Chondrocyte (in vitro differentiated cells): ENCODE data around the gene TSHZ2. TPM values are rescaled to one million over a fixed set of nuclear protein-coding genes. Genes with fewer than 3 reads are reported as not detected.

Experiments
- DNase-seq: peaks from one replicate; pipeline ENCODE4 v3.0.0; 2021; ENCODE audit warnings: mixed read lengths, low spot score
- H3K27ac Mint-ChIP-seq: one replicate; pipeline ENCODE4 v1.8.0; 2021; ENCODE audit warnings: mild to moderate bottlenecking, moderate library complexity, mixed read lengths; ENCODE audit not compliant: unreplicated experiment
- H3K27me3 Mint-ChIP-seq: 2 replicates; pipeline ENCODE4 v1.8.0; 2021; ENCODE audit warnings: low read depth, mixed read lengths
- H3K36me3 Mint-ChIP-seq: 2 replicates; pipeline ENCODE4 v1.8.0; 2021; ENCODE audit warnings: low read depth, mixed read lengths
- H3K4me1 Mint-ChIP-seq: 2 replicates; pipeline ENCODE4 v1.8.0; 2021; ENCODE audit warnings: low read depth, mild to moderate bottlenecking, mixed read lengths
- H3K4me3 Mint-ChIP-seq: one replicate; pipeline ENCODE4 v1.8.0; 2021; ENCODE audit warnings: mild to moderate bottlenecking, moderate library complexity, mixed read lengths; ENCODE audit not compliant: unreplicated experiment
- H3K9me3 Mint-ChIP-seq: 2 replicates; pipeline ENCODE4 v1.8.0; 2021; ENCODE audit warnings: low read depth, mixed read lengths
- total RNA-seq: library from RNA; stranded (reverse); gene quantifications from 3 replicates; pipeline ENCODE4 v1.2.1, GENCODE V29; 2021
- TF ChIP-seq, protein P1 (sequence below): fragments of 200-600 bp; sonication (generic); IDR thresholded peaks from 2 replicates; pipeline ENCODE4 v1.5.0; 2021; ENCODE audit warnings: antibody characterized with exemption, mild to moderate bottlenecking, moderate library complexity

Gene TSHZ2
- total RNA-seq, 1 donor from 2014 or later = 0.37 TPM

GRCh38 chr20:53298260-53298659 is 326.1 kb downstream of the TSHZ2 start:
- TF ChIP-seq, protein P1, sequence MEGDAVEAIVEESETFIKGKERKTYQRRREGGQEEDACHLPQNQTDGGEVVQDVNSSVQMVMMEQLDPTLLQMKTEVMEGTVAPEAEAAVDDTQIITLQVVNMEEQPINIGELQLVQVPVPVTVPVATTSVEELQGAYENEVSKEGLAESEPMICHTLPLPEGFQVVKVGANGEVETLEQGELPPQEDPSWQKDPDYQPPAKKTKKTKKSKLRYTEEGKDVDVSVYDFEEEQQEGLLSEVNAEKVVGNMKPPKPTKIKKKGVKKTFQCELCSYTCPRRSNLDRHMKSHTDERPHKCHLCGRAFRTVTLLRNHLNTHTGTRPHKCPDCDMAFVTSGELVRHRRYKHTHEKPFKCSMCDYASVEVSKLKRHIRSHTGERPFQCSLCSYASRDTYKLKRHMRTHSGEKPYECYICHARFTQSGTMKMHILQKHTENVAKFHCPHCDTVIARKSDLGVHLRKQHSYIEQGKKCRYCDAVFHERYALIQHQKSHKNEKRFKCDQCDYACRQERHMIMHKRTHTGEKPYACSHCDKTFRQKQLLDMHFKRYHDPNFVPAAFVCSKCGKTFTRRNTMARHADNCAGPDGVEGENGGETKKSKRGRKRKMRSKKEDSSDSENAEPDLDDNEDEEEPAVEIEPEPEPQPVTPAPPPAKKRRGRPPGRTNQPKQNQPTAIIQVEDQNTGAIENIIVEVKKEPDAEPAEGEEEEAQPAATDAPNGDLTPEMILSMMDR = no peak
- no peak for DNase-seq
- H3K27ac Mint-ChIP-seq = no peak overlapping the region
- no peaks in the 10 kb centered on the region for H3K4me1 Mint-ChIP-seq
- peaks cover 25% of the 10 kb centered on the region for H3K27me3 Mint-ChIP-seq
- H3K4me3 Mint-ChIP-seq = no peak overlapping the region
- H3K9me3 Mint-ChIP-seq = no peaks in the 10 kb centered on the region
- H3K36me3 Mint-ChIP-seq = no peaks in the 10 kb centered on the region

DNA sequence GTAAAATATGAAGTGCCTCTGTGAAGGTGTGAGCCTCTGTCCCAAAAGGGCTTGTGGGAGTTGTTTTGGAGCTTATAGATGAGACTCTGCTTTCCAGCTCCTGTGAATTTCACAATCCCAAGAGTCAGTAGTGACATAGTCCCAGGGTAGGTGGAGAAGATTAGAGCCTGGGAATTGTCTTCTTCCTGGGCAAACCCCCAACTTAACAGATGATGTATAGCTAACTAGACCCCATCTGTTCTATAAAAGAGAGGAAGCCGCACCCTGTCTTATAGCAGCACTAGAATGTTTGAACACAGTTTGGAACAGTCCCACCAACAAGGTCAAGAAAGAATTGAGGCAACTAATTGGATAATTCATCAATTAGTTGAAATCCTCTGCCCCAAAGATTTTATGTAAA is 326.8 kb downstream of the TSHZ2 start:
- Mint-ChIP-seq H3K4me3 (no peak overlapping the region), H3K4me1 (no peaks in the 10 kb centered on the region), H3K36me3 (no peaks in the 10 kb centered on the region), H3K27me3 (peaks cover 25% of the 10 kb centered on the region), H3K9me3 (no peaks in the 10 kb centered on the region), H3K27ac (no peak overlapping the region)
- TF ChIP-seq, protein P1 = no peak
- DNase-seq = no peak

DNA sequence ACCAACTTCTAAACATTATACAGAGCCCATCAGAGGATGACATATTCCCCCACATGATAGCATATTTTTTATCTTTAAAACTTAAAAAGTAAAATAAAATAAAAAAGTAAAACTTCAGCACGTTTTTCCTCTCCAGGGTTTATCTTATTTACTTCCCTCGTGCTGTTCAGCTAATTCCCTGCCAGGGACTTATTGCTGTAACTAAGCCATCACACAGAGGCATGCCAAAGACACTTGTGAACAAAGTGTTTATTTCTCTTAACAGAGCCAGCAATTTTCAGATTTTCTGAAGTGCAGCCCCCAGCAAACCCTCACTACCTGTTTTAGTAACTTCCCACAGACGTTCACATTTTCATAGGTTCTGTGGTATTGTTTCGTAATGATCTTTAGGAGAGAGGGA is 327.7 kb downstream of the TSHZ2 start:
- peaks cover 19% of the 10 kb centered on the region for H3K27me3 Mint-ChIP-seq
- H3K4me1 Mint-ChIP-seq = no peaks in the 10 kb centered on the region
- H3K36me3 Mint-ChIP-seq = no peaks in the 10 kb centered on the region
- H3K9me3 Mint-ChIP-seq = no peaks in the 10 kb centered on the region
- no peak overlapping the region for H3K27ac Mint-ChIP-seq
- no peak overlapping the region for H3K4me3 Mint-ChIP-seq
- no peak for DNase-seq
- TF ChIP-seq, protein P1 = no peak

- TF ChIP-seq, protein P1 = no peak
- DNase-seq = no peak
- H3K27me3 Mint-ChIP-seq = peaks cover 13% of the 10 kb centered on the region
- H3K4me1 Mint-ChIP-seq = no peaks in the 10 kb centered on the region
- no peaks in the 10 kb centered on the region for H3K9me3 Mint-ChIP-seq
- no peaks in the 10 kb centered on the region for H3K36me3 Mint-ChIP-seq
- no peak overlapping the region for H3K4me3 Mint-ChIP-seq
- no peak overlapping the region for H3K27ac Mint-ChIP-seq
These were observed 329.7 kb downstream of the TSHZ2 start for GRCh38 chr20:53301869-53302268.

GRCh38 chr20:53302695-53303412 is 330.7 kb downstream of the TSHZ2 start:
- Mint-ChIP-seq H3K4me1 (no peaks in the 10 kb centered on the region), H3K9me3 (no peaks in the 10 kb centered on the region), H3K27ac (no peak overlapping the region), H3K36me3 (no peaks in the 10 kb centered on the region), H3K27me3 (peaks cover 13% of the 10 kb centered on the region), H3K4me3 (no peak overlapping the region)
- TF ChIP-seq, protein P1 = no peak
- no peak for DNase-seq
